GM12872 (cell line): ENCODE data around the gene MSMB.

Experiments used
- TF ChIP-seq, protein P1 (sequence below): IDR thresholded peaks from 3 replicates; pipeline ENCODE4 v1.5.1; 2011; ENCODE audit warnings: low read depth, mild to moderate bottlenecking, low read length, moderate library complexity; ENCODE audit not compliant: insufficient read depth

The MSMB gene, protein sequence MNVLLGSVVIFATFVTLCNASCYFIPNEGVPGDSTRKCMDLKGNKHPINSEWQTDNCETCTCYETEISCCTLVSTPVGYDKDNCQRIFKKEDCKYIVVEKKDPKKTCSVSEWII

DNA sequence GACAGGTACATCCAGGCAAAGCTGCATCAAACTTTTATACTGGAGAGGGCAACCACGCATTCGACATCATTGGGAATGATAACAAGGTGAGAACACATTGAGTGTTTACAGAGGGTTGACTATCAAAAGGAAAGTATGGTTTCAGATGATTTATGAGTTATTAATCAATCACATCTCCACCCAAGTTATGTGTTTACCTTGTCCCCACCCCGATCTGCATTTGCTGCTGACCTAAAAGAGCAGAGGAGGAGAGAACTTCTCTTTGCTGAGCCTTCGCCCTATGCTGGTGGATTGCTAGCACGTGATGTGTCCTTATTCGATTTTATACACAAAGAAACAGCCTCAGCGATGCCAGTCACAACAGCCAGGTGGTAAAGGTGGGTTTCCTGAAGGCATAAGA is at the start of gene MSMB:
TSS of gene MSMB (minus strand) at position 9 of the 400 bp plus-strand sequence. CDS start 32 bp downstream, outside the sequence.
- TF ChIP-seq, protein P1, sequence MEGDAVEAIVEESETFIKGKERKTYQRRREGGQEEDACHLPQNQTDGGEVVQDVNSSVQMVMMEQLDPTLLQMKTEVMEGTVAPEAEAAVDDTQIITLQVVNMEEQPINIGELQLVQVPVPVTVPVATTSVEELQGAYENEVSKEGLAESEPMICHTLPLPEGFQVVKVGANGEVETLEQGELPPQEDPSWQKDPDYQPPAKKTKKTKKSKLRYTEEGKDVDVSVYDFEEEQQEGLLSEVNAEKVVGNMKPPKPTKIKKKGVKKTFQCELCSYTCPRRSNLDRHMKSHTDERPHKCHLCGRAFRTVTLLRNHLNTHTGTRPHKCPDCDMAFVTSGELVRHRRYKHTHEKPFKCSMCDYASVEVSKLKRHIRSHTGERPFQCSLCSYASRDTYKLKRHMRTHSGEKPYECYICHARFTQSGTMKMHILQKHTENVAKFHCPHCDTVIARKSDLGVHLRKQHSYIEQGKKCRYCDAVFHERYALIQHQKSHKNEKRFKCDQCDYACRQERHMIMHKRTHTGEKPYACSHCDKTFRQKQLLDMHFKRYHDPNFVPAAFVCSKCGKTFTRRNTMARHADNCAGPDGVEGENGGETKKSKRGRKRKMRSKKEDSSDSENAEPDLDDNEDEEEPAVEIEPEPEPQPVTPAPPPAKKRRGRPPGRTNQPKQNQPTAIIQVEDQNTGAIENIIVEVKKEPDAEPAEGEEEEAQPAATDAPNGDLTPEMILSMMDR = no peak

DNA sequence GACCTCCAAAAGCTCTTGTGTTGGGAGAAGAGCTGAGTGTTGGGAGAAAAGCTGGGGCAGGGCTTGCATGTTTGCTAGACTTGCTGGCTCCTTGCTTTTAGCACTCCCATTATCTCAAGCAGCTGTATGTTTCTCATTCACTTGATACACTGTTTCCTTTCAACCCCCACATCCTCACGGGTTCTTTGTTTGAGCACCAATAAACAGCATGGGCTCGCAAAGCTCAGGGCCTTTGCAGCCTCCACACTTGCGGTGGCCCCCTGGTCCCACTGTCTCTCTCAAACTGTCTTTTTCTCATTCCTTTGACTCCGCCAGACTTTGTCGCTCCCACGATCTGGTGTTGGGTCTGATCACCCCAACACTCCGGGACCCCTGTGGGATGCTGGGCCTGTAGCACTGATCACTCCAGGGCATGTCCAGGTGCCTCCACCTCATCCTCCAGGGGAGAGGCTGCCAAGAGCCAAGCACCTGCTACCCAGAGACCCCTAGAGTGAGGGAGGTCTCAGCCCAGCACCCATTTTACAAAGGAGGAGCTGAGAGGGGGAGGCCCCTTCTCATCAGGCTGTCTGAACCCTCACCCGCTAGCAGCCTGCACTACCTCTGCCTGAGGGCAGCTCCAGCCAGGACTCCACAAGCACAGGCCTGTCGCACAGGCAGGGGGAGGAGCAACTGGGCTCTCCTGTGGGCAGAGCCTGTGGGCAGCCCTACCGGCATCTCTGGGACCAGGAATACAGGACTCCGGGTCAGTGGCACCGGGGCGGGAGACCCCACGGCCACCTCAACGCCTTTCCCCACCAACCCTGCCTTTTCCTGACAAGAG is 49.1 kb upstream of the MSMB start:
- TF ChIP-seq, protein P1 = no peak

DNA sequence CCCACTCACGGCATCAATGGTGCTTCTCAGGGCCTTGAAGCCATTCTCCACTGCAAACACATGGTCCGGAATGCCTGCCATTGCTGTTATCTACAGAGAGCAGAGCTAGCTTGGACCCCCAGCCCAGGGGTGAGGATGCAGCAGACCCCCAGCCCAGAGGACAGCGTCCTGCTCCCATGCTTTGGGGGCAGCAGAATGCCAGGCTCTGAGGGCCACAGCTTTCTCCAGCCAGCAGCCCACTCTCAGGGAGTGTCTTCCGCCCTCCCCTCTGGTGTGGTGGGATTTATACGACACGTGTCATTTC is 48.1 kb upstream of the MSMB start:
- TF ChIP-seq, protein P1 = no peak

DNA sequence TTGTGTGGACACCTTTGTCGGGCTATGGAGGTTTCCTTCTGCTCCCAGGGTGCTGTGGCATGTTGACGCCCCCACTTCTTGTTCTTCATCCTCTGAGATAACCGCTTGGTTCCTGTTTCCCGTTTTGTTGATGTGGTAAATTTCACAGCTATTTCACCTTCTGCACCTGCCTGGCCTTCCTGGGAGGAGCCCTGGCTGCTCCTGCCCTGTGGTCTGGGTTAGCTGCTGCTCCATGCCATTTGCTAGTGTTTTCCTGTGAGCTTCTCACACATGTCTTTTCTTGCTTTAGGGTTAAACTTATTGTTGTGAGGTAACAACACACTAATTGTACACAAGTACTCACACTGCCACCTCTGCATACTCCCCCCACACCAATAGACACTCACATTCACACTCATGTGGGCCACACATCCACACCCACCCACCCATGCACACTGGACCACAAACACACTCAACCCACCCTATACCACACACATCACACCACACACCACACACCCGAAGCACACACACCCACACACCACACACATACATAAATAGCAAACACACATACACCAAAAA is 46.5 kb upstream of the MSMB start:
- TF ChIP-seq, protein P1 = no peak

DNA sequence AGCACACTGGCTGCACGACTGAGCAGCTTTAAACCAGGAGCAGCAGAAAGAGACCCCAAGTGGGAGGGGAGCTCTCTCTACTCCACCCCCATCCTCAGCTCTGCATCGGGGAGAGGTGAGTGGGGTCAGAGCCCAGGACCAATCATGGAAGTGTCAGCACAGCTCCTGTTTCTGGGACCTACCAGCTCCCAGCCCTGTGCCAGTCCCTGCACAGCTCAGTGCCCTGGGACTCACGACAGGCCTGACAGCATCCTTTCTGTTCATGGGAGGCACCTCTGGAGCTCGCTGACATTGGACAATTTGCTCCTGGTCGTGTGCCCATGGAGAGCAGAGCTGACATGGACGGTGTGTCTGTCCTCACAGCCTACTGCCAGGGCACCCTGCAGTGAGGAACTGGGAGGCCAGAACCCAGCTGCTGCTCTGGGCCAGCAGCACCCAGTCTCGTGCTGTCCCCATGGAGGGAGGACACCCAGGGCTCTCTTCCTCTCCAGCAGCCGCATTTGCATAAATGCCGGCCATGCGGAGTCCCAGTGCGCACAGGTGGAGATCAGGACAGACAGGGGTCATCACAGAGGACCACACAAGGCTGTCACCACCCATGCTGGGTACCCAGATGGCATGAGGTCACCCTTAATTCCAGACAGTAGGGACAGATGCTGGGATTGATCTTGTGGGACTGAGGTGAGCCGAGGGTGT is 45.9 kb upstream of the MSMB start:
- TF ChIP-seq, protein P1 = no peak

DNA sequence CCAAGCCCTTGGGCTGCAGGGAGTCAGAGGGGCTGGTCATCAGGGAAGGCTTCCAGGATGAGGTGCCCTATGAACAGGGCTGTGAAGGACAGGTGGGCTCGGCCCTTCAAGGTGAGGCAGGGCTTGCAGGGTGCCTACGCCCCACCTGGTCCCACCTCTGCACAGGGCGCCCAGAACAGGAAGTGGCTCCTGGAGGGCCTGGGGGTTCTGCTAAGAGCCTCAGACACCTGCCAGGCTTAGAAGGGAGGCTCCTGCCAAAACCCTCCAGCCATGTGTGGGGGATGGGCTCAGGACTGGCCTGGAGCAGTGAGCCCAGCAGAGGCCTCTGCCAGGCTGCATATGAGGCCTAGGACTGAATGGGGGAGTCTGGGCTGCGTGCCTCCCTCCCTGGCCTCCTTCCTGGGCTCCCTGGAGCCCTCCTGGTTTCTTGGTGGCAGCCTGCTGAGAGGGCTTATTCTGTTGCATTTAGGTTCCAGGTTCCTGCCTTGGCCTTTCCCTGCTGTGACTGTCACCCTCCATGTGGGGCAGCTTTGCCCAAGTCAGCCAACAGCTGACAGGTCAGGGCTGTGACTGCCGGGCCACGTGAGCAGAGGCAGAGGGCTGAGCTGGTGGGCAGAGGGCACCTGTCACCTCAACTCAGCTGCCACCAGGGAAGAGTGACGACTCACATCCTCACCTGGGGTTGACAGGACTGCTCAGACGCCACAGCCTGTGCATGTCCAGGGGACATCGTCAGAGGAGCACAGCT is 45.2 kb upstream of the MSMB start:
- TF ChIP-seq, protein P1 = no peak

DNA sequence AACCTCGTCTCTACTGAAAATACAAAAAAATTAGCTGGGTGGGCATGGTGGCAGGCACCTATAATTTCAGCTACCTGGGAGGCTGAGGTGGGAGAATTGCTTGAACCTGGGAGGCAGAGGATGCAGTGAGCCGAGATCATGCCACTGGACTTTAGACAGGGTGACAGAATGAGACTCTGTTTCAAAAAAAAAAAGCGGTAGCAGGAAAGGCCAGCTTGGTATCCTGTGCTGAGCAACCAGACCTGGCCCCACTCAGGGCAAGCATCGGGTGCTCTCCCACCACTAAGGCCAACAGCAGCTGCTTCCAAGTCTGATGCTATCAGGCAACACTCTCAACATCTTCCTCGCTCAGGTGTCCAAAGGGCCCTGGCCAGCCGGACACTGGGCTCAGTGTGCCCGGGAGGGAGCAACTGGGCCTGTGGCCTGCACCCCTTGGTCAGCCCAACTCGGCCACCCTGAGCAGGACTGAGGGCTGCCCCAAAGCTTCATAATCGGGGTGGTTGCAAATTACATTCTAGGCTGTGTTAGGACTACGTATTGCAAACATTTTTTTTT is 44.3 kb upstream of the MSMB start:
- TF ChIP-seq, protein P1 = no peak
